Right kidney (tissue), 1 donor: Measurements from ENCODE around the gene LANCL2.

ENCODE experiments used
- DNase-seq: peaks from one replicate; pipeline ENCODE4 v3.0.0-alpha.2; 2016

The LANCL2 gene

DNA sequence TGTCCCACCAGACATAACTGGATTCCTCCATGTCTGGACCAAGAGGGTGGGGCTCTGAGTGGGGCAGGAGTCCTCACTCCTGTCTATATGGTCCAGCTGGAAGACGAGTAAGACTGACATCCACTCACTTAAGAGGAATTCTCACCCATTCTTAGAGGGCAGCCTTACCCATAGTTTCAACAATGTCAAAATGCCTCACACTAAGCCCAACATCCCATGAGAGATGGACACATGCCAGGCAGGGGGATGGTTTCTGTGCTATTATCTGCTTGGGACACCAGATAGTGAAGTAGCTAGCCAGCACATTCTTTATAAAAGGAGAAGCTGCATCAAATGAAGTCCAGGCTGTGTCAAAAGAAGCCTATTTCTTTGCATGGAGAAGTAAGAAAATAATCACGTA lies 4.7 kb upstream of the LANCL2 start:
- no peak for DNase-seq

DNA sequence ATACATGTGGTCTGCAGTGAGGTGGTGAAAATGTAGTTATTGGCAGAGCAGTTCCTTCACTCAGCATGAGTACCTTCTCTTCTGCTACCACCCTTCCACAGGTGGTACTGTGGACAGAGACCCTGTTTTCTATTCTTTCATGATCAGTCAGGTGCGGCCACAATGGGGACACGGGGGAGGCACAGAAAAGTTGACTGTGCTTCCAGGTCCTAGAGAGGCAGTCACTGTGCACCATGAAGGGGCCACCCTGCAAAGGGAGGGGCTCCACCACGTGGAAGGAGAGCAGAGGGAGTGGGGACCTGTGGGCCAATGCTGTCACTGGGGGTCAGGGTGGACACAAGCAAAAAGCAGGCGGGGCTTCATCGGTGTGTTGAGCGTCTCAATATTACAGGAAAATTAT lies 3.6 kb upstream of the LANCL2 start:
- DNase-seq, result no peak

DNA sequence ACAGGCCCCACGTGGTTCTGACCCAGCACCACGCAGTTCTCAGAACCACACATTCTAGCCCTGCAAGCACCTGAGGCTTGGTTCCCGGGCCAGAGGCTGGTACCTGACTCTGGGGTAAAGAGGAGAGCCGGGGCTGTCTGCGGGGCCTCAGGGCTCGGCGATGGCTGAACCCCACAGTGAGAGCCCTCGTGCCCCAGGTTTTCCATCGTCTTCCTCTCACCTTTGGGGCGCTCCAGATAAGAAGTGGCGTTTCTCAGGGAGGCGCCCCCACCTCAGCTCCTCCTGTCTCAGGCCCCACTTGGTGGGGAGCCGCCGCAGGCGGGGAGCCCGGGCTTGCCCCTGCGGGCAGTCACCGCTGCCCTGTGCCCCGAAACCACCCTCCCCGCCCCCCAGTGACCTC lies 2.2 kb upstream of the LANCL2 start:
- DNase-seq, result no peak

DNA sequence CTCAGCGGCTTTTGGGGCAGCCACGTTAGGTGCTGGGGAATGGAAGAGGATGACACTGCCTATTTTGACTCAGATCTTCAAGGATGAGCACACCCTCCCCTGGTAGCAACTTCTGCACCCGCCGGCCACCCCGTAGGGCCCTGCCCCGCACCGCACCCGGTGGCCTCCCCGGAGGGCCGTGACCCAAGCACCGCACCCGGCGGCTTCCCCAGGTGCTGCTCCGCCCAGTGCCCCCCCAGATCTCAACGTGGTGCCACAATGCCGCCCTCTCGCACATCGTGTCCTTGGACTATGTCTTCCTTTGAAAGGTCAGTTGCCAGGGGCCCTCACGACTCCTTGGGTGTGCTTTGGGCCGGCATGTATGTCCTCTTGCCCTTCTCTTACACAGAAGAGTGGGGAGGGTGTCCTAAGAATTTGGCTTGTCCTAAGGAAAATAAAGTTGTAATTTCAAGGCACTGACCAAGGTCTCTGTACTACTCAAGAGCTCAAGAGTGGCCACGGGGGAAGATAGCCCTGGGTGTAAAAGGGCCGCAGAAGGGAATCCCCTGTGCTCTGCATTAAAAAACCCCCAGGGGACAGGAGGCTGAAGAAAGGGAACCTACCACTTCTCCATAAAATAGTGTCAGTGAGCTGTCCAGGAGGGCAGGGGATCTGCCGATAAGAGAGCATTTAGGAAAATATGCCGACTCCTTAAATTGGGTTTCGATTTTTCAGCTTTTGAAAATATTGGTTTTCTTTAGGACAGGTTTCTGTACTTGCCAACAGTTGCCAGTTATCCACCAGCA lies 1.6 kb upstream of the LANCL2 start:
- DNase-seq, result no peak

DNA sequence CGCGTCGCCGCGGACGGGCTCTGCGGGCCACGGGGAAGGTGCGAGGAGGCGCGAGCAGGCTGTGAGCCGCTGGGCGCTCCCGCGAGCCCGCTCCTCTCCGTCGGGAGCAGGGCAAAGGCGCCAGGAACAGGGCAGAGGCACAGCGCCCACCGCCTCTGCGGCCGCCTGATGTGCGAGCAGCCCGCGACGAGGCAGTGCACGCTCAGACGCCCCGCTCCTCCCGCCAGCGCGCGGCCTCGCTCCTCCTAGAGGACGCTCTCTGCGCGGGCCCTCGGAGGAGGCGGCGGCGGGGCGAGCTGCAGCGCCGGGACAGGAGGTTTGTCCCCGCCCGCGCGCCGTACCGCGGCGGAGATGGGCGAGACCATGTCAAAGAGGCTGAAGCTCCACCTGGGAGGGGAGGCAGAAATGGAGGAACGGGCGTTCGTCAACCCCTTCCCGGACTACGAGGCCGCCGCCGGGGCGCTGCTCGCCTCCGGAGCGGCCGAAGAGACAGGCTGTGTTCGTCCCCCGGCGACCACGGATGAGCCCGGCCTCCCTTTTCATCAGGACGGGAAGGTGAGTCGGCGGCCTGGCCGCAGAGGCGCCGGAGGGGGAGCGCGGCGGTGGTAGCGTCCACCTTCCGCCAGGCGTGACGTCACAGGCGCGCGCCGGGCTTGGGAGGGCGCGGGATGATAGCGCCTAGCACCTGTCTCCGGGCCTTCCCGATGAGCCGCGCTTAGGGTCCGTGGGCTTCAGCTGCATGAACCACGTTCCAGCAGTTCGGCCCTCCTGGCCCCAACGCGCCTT lies 731 bp downstream of the LANCL2 start:
- peak; percentile 100 for DNase-seq

DNA sequence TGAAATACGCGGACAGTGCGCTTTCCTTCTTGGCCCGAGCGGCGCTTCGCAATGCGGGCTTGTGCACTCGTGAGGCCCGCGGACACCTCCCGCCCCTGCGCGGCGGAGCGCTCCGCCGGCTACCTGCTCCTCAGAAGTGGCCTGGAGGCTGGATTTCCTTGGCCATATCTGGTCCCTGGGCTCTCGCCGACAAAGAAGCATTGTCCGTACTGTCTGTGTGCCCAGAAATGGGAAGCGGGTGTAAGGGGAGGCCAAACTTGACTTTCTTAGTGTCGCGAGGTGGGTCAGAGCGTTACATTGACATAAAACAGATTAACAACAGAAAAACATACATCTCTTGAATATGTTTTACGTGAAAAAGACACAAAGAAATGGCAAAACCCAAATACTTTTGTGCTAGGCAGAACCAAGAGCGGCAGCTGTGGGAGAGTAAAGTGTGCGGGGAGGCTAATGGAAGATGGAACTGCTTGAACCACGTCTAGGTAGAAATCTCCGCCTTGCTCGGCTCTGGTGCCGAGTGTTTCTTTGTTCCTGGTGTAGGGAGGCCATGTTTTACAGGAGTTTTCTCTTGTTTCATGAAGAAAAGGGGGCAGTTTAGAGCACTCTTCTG lies 1.4 kb downstream of the LANCL2 start:
- DNase-seq, result no peak

DNA sequence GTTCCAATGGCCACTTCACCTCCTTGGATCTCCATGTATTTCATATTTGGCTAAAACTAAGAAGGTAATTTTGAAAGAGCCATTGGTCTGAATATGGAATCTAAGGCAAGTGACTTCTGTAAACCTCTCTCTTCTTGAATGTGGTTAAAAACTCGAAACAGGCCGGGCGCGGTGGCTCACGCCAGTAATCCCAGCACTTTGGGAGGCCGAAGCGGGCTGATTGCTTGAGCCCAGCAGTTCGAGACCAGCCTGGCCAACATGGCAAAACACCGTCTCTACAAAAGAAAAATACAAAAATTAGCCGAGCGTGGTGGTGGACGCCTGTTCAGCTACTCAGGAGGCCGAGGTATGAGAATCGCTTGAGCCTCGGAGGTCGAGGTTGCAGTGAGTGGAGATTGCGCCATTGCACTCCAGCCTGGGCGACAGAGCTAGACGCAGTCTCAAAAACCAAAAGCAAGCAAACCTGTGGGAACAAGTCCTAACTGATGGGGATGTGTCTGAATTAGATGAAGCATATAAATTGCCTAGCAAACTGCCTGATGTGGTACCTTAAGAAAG lies 2.2 kb downstream of the LANCL2 start:
- DNase-seq, result peak; percentile 4

DNA sequence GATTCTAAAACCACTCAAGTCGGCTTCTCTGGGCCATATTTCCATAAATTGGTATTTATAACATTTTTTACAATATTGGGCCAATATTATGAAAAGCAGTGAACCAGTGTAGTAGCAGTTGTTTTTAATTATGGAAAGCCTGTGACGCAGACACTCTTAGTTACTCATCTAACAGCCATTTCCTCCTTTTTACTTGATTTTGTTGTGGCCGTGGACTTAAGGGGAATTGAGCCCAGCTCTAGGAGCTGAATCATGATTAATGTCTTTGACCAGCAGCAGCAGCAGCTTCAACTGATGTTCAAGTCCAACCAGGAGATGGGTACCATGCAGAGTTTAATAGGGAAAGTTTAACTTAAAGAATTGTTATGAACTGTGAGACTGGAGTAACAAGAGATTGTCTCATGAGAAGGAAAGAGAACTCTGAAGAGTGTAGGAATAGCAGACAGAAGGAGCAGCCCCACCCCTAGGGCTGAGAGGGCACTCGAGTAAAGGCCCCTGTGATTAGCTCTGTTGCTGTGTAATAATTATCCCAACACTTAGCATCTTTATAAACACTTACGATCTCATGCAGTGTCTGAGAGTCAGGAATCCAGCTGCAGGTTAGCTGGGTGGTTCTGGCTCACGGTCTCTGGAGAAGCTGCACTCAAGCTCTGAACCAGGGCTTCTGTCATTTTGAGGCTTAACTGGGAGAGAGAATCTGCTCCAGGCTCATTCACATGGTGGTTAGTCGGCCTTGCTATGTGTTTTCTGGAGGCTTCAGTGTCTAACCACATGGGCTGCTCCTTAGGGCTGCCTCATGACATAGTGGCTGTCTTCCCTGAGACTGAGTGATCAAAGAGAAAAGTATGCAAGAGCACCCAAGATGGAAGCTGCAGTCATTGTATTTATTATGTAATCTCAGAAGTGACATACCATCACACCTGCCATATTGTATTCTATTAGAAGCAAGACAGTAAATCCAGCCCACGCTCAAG lies 4.6 kb downstream of the LANCL2 start:
- DNase-seq, result no peak

DNA sequence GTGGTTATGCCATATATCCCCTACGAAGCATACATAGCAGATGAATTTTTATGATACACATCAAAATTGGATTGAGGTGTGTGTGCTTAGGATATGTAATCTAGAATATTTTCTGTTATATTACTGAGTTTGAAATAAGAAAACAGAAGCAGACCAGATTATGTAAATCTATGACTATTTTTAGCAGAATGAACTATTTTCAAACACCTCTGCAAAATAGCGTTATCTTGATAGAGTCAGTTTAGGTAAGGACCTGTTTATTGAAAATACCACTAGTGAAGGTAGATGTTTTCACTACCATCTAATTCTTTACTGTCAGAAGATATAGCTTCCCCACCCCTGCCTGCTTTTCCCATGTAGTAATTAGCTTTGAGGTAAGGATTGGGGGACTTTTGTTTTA lies 9.1 kb downstream of the LANCL2 start:
- no peak for DNase-seq

DNA sequence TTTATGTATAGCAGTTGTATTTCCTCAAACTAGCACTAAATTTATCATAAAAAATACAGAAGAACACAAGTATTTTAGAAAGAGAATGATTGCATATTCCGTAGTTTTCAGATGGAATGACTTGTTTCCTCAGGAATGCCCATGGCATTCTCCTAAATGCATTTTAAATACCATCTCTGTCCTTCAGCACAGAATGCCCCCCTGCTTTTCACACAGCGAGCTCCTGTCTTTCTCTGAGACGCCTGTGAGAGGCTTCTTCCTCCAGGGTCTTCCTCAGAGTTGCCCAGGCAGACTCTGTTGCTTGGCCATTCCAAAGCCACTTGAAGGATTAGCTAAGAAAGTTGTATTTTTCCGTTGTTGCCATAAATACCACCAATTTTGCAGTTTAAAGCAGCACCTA lies 10.1 kb downstream of the LANCL2 start:
- DNase-seq, result no peak

DNA sequence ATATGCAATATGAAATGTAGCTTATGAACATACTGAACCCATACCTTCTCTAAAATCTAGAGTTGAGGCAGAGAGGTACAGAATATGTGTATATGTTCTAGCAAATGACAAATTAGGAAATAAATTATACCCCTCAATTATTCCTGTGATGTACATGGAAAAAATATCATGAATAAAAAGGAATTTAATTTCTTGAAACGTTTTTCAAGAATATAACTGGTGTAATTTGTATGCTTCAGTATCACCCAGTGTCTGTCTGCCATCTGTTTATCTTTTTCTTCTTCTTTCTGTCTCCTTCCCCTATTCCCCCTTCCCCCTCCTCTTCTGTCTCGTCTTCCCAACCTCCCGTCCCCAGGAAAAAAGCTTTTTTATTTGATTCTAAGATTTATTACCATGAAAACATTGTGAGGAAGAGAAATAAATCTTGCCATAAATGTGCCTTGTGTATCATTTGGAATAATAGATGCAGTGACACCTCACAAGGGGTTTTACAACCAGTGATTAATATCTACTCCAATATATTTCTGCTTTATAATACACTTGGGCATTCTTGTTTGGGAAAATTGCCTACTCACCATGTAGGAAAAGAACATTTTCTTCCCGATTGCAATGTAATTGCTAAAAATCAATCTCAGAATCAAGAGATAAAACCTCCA lies 12.2 kb downstream of the LANCL2 start:
- DNase-seq, result peak; percentile 10

DNA sequence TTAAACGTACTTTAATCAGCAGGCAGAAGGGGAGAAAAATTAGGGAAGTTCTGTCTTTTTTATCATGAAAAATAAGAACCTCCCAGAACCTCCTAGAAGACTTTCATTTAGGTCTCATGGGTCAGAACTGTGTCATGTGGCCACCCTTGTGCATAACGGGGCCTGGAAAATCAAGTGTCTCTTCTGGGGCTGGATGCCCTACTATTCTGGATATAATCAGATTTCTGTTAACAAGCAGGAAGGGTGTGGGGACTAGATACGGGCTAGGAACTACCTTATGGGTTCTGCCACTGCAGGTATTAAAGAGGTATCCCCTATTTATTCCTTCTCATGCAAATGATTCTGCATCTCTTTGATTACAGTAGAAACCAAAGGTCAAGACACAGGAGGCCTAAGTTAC lies 14.1 kb downstream of the LANCL2 start:
- no peak for DNase-seq

DNA sequence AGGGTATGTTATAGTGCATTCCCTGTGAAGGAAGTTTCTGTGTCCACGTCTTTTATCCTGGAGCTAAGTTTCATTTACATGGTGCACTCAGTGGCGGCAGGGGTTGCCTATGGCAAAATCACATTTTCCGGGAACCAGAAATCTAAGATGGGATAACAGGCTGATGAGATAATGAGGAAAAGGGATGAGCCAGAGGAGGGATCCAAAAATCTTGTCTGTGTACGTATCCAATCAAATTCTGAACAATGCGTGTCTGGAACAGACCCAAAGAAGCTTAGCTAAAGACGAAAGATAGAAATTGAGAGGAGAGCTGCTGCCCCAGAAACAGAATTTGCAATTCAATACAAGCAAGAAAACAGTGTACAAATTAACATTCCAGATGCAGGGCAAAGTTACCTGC lies 16.1 kb downstream of the LANCL2 start:
- no peak for DNase-seq

DNA sequence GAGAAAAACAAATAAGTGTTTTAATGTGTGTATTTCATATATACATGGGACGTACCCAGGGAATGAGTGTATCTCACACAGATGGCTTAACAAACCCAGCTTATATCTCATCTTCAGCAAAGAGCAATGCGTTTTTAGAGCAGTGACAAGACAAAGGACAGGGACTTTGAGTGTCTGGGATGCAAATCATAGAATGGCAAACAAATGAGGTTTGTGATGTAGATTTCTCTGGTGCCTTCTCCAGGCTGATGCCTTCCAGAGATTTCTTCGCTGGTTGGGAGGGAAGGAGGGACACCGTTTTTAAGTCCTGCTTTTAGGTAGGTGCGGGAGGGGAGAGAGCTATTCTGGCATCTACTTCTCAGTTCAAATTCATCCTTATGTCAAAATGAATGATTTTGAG lies 16.6 kb downstream of the LANCL2 start:
- no peak for DNase-seq

DNA sequence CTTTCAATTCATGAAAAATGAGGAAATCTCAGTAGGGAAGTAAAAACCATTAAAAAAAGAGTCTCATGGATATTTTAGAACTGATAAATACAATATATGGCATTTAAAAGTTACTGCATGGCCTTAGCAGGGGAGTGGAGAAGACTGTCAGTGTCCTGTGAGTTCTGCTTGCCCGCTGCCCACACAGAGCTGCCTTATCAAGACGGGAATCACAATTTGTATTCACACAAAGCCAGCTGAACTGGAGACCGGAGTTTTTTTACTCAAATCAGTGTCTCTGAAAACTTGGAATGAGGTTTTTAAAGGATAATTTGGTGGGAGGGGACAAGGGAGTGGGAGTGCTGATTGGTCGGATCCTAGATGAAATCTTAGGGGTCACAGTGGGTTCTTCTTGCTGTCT lies 17.1 kb downstream of the LANCL2 start:
- DNase-seq, result no peak

DNA sequence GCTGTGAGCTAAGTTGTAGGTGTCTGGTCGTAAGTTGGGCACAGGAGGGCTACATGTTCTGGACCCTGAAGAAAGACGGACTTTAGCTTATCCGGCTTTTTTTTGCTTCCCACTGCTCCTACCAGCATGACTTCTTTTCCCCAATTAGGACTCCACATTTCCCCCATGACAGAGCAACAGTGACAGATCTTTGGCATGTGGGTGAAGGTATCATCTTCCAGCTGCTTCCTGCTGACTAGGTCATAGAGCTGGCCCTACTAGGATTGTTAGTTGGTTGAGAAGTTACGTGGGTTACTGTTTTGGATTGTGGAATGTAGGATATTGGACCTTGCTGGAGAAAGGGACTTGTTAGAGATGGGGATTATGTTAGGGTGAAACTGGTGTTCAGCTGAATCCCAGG lies 21.4 kb downstream of the LANCL2 start:
- no peak for DNase-seq

DNA sequence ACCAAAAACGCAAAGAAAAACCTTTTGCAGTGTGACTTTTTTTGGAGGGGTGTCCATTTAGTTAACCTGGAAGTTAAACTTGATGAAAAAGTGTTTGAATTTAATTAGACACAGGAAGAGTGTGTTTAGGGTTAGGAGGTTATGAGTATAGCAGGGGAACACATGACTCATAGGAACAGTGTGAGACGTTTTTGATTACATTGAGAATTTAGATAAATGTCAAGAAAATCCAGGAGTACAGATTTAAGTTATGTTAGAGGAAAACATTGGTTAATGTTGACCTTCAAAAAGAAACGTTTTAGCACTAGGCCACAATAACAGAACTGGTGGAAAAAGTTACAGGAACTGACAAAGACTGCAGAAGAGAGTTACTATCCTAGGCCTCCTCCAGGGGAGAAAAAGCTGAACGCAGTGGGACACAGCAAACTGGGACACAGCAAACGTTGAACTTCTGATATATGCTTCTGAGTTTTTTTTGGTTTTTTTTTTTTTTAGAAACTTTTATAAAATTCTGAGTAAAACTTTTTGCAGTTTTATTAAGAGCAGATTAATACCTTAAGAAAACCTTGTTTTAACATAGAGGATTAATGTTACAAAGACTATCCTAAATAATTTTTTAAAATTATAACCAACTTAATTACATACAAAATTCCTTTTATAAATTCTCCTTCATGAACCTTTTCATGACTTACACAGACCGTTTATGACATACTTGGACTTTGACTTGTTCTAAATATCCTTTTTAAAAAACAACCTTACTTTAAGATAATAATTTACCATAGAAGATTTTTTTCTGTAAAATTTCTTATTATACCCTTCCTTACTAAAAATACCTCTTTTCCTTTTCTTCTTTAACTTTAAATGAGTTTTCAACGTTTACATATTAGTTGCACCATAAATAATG lies 22.2 kb downstream of the LANCL2 start:
- DNase-seq, result no peak

DNA sequence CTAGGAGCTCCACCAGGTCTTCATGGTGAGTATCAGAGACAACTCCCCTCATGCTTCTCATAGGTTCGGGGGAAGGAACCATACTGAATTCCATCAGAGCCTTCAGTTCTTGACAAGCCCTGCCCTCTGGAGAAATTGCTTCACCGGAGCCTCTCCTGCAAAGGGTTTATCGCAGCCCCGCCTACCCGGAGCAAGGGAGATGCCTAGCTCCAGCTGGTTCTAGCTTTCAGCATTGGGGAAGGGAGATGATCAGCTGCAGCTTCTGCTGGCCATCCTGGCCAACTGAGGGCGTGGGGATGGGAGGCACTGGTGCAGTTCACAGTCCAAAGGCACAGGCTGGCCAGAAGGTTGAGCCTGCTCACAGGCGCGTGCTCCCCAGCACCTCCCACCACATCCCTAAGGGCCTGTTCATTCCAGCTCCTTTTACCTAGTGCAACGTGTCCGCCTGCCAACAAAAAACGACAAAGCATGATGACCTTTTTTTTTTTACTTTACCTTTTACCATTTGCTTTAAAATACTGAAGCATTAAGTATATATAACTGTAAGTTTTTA lies 31.2 kb downstream of the LANCL2 start:
- no peak for DNase-seq

DNA sequence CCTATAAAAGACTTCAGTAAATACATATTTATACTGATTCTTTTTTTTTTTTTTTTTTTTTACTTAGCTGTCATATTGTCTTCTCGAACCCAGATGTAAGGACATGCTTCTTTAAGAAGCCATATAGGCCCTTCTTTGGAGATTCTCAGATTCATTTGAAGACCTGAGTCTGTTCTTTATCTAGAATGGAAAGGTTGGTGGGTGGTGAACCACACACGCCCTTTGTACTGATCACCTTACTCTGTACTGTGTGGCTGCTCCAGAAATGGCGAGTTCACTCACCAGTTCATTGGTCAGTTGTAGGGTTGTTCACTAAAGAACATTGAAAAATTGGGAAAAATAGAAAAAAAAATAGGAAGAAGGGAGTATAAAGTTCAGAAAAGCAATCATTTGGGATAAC lies 32.5 kb downstream of the LANCL2 start:
- DNase-seq, result no peak

DNA sequence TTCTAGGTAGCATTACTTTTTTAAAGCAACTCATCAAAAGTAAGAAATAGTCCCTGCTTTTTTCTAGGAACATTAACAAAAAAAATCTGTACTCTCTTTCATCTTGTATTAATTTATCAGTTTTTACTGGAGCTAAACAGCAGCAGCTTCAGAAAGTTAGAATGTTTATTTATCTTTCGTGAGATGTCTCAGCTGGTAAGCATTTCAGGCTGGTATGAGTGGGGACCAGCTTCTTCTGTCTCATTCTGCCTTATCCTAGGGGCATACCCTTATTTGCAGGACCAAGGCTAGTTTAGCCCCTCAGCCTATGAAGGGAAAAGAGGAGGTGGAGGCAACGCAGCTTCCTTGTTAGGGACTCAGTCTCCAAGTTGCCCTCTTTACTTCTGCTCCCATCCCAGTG lies 35.1 kb downstream of the LANCL2 start:
- no peak for DNase-seq
